GM19395 (cell line): ENCODE measurements around the gene PCYT1A.
A peak's percentile ranks its signal among the peaks of the same experiment; 100 is the strongest.
"Not testable (repeated sequence)": the region's sequence is repeated elsewhere in the genome, so short reads cannot be mapped to it uniquely, and the experiment has no call there.

Source experiments
- ATAC-seq: cut with Tn5 transposase; IDR thresholded peaks from one replicate; pipeline ENCODE4 v1.9.1; 2021; ENCODE audit warnings: mild to moderate bottlenecking, moderate library complexity; ENCODE audit not compliant: unreplicated experiment

The PCYT1A gene

DNA sequence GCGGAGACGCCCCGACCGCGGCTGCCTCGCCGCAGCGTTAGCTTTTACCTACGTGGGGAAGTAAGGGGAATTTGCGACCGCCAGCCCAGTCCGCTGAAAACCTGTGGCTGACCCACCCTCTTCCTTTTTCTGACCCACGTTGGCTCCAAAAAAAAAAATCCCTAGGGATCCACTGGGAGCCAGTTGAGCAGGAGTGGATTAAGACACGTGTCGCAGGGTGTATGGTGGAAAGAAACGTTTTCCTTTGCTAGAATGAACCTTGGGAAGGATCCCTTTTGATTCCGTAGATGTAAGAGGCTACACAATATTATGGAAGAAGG is 575 bp upstream of the PCYT1A start:
- peak; percentile 26 for ATAC-seq

GRCh38 chr3:196287090-196287439 is 461 bp downstream of the PCYT1A start:
- no peak for ATAC-seq

DNA sequence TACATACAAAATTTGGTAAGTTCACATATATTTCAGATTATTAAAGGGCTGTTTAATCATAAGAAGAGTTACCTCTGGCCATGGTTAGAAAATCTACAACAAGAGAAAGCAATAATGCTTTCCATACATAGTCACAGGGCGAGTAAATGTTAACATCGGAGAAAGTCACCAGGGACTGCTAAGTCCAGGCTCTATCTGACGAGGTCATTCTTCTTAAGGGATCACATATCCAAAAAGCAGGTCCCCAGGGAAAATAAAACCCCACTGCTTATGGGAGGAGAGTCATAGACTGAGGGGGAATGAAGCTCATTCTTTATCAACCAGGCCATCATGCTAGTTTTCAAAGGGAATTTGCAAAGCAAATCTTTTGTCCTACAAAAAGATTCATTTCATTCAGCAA is 3.1 kb downstream of the PCYT1A start:
- ATAC-seq, result no peak

GRCh38 chr3:196281962-196282361 is 5.6 kb downstream of the PCYT1A start:
- ATAC-seq, result no peak

GRCh38 chr3:196280689-196281440 is 6.7 kb downstream of the PCYT1A start:
- no peak for ATAC-seq

DNA sequence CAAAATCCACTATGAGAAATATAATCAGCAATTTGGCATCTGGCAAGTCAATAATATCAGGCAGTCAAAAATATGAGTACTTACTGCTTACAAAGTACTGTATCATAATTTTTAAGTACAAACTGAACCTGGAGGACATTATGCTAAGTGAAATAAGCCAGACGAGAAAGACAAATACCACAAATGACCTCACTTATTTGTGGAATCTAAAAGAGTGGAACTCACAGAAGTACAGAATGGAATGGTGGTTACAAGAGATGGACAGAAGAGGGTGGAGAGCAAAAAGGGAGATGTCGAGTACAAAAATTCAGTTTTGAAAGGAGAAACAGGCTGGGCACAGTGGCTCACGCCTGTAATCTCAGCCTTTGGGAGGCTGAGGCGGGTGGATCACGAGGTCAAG is 12.4 kb downstream of the PCYT1A start:
- peak; percentile 11 for ATAC-seq

DNA sequence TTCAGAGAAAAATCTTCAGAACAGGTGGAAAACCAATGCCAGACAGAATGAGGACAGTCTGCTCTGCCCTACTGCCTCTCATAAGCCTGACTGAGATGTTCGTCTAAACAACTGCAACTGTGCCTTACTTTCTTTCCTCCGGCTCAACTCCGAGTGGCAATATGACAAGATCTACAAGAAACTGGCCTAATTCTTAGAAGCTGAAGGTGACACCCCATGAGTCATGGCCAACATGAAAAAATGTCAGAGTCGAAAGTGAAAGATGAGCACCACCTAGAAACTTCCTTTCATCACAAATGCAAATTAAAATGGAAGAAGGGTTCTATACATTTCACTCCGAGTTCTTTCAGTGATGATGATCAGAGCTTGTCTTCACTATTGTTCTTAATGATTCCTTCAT is 12.9 kb downstream of the PCYT1A start:
- ATAC-seq, result peak; percentile 81

DNA sequence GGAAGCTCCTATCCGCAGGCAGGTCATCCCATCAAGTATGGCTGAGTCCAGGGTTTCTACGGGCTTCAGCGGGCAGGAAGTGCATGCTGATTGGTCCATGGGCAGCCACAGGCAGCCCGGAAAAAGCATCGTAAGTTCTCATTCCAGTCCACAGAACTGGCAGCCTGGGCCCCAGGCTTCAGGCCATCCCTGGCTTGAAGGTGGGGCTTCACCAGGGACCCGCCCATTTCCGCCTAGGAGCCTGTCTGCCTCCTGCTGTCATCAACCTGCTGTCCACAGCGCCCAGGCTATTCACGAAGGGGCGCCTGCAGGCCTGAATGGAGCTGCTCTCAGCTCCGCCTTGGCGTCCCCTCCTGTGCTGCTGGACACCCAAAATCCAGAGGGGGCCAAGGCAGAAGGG is 13.9 kb downstream of the PCYT1A start:
- ATAC-seq, result no peak

- no peak for ATAC-seq
These were observed 14.7 kb downstream of the PCYT1A start for GRCh38 chr3:196272826-196273225.

- ATAC-seq, result no peak
These were observed 17.0 kb downstream of the PCYT1A start for GRCh38 chr3:196270499-196270898.

DNA sequence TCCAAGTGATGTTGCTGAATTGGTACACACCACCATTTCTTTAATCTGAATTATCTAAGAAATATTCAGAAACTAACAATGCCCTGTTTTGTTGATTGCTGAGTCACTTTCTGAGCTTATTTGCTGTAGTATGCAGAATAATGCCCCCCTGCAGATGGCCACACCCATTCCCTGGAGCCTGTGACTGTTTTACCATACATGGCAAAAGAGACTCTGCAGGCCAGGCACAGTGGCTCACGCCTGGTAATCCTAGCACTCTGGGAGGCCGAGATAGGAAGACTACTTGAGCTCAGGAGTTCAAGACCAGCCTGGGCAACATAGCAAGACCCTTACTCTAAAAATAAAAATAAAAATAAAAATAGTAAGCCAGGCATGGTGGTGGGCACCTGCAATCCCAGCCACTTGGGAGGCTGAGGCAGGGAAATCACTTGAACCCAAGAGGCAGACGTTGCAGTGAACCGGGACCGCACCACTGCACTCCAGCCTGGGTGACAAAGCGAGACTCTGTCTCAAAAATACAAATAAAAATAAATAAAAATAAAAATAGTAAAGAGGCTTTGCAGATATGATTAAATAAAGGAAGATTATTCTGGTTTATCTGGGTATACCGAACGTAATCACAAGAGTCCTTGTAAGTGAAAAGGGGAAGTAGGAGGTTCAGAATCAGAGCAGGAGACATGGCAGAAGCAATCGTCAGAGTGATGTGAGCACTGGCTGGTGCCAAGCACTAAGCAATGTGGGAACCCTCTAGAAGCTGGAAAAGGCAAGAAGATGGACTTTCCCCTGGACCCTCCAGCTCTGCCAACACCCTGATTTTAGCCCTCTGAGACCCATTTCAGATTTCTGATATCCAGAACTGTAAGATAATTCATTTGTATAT is 19.0 kb downstream of the PCYT1A start:
- no peak for ATAC-seq

DNA sequence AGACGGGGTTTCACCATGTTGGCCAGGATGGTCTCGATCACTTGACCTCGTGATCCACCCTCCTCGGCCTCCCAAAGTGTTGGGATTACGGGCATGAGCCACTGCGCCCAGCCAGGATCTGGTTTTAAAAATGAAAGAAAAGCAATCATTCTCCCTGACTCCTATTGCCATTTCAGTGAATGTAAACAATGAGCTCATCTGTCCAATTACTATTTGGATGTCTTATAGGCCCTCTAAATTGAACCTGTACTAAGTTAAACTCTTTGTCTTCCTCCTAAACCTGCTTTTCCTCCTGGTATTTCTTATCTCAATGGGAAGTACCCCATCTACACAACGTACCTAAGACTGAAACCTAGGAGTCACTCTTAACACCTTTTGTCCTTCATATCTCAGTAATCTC is 23.7 kb downstream of the PCYT1A start:
- no peak for ATAC-seq

- ATAC-seq, result no peak
These were observed 26.7 kb downstream of the PCYT1A start for GRCh38 chr3:196260784-196261183.

GRCh38 chr3:196255776-196256175 is 31.8 kb downstream of the PCYT1A start:
- ATAC-seq, result no peak

DNA sequence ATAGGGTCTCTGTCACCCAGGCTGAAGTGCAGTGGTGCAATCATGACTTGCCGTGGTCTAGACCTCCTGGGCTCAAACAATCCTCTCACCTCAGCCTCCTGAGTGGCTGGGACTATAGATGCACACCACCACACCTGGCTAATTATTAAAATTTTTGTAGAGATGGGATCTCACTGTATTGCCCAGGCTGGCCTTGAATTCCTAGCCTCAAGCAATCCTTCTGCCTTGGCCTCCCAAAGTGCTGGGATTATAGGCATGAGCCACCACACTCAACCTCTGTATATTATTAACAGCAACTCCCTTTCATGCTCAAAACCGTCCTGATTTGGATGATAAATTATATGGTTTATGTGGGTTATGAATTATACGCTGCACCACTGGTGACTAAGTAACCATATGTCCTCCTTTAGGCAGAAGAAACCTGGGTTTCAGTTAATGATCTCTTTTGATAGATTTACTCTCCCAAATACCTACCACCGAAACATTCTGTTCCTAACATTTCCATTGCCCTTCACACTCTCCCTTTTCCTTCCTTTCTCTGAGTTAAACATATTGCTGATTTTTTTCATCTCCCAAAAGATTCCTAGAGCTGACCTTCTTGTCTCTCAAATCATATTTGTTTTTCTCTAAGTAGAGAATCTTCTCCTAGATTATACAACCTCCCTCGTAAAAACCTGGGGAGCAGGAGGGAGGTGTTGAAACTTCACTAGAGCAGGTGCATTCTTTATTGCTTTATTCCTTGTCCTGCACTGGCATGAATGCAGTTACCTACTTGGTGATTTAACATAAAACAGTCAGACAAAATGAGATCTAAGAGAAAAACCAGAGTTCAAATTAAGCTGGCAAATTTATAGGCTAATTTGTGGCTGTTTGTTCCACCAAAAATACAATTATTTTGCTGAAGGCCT is 32.9 kb downstream of the PCYT1A start:
- no peak for ATAC-seq

- ATAC-seq, result no peak
These were observed 35.6 kb downstream of the PCYT1A start for GRCh38 chr3:196251918-196252317.

DNA sequence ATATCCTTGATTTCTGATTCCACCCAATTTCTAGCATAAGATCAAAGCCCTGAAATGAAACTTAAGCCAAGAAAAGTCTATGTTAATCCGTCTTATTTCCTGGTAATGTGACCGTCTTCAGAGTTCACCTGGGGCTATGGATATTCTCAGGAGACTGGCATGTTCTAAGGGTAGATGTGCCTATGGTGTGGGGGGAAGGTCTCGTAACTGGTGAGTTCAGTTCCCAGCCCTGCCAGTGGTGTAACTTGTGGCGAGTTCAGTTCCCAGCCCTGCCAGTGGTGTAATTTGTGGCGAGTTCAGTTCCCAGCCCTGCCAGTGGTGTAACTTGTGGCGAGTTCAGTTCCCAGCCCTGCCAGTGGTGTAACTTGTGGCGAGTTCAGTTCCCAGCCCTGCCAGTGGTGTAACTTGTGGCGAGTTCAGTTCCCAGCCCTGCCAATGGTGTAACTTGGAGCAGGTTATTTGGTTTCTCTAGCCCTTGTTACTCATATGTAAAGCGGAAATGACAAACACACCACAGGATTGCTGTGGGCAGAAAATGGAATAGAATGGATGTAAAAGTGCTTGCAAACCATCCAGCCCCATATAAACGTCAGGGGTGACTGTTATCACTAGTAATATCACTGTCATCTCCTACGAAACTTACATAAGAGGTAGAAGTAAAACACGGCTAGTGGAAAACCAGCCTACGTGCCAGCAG is 40.8 kb downstream of the PCYT1A start:
- ATAC-seq, result no peak

DNA sequence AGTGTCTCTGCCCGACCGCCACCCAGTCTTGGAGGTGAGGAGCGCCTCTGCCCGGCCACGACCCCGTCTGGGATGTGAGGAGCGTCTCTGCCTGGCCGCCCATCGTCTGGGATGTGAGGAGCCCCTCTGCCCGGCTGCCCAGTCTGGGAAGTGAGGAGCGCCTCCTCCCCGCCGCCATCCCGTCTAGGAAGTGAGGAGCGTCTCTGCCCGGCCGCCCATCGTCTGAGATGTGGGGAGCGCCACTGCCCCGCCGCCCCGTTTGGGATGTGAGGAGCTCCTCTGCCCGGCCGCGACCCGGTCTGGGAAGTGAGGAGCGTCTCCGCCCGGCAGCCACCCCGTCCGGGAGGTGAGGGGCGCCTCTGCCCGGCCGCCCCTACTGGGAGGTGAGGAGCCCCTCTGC is 43.4 kb downstream of the PCYT1A start:
- not testable (repeated sequence) for ATAC-seq

- no peak for ATAC-seq
These were observed 45.8 kb downstream of the PCYT1A start for GRCh38 chr3:196241704-196242103.

DNA sequence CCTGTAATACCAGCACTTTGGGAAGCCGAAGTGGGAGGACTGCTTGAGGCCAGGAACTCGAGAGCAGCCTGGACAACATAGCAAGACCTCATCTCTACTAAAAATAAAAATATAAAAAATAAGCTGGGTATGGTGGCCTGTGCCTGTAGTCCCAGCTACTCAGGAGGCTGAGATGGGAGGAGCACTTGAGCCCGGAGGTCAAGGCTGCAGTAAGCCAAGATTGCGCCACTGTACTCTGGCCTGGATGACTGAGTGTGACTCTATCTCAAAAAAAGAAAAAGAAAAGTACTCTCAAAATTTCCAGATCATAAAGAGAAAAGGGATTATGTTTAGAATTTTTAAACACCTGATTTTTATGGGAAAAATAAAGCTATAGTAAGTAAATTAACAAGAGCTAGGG is 47.1 kb downstream of the PCYT1A start:
- no peak for ATAC-seq
